NCI-H187 treated with DMSO at 0.1 percent for 48 hours (cell line): Measurements from ENCODE around the gene KCTD6.

Source experiments
- DNase-seq: peaks from one replicate; lab custom pipeline; 2025; lab: John Stamatoyannopoulos, UW

Gene KCTD6

GRCh38 chr3:58485801-58486435, 6.0 kb upstream of the KCTD6 start:
- no peak for DNase-seq

- no peak for DNase-seq
These were observed 4.6 kb upstream of the KCTD6 start for GRCh38 chr3:58487140-58487886.

DNA sequence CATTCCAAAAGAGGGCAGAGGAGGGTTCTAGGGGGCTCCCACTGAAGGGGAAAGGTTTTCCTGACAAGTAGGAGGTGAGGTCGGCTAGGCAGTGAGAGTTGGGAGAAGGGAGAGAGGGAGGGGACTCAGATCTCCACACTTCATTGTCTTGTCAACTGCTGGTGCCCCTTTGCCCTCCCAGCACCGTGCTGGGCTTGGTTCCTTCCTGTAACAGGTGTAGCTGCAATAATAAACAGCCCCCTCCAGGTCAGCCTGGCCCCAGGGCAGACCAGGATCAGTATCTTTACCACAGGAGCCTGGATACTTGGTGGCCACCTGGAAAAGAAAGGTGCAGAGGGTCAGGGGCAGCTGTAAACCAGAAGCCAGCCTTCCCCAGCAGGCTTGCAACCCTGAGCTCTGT, 2.9 kb upstream of the KCTD6 start:
- DNase-seq: no peak

DNA sequence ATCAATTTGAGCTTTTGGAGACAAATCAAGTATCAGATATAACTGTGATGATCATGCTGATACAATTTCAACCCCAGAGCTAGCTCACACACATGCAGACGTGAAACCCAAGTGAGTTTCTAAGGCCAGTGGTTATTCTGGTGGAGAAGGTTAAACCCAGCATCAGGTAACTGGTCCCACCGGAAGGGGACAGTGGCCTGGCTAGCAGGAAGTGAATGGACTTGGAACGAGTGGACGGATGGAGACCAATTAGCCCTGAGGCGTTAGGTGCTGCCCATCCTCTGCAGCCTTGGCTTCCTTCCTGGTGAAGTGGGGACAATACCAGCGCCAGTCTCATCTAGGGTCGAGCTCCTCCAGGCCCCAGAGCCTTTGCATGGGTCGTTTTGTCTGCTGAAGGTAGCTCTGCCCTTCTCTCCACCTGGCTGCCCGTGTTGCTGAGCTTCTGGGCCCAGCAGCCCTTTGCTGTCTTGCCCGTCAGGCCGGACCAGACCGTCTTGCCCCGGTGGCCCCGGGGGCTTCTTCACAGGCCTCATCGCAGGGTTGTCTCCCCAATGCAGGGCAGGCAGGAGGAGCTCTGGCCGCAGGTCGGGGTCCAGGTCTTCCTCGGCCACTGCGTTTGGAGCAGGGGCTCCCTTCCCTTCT, 915 bp upstream of the KCTD6 start:
- DNase-seq: no peak

- no peak for DNase-seq
These were observed 604 bp downstream of the KCTD6 start for GRCh38 chr3:58492494-58492905.

DNA sequence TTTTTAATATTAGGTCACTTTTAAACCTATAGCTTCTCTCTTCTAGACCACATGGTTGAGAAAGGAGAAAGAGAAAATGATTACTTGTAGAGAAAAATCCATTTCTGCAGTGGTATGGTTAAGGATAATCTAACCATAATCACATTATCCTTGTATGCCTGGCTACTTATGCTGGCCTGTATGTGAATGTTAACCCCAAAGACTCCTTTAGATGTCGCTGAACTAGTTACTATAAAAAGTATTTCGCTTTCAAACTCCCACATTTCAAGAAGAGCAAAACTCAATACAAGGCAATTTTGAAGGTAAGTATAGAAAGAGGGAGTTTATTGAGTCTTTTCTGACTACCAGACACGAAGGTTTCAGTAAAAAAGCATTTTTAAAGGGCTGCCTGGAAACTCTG, 2.2 kb downstream of the KCTD6 start:
- no peak for DNase-seq

DNA sequence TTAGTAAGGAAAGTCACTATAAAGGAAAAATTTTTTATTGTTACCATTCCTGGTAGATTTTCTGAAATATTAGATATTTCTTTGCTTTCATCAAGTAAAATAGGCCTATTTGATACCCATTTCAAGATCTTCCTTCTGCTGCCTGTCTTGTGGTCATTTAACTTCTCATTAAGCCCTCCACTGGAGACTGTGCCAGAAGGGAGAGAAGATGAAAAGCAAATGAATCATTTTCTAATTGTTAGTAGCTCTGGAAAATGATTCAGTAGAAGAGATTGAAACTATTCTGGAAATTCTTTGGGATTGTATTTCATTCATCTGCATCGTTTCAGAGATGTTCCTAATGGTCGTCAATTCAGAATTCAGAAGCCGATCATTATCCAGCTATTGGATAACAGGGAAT, 3.2 kb downstream of the KCTD6 start:
- DNase-seq: no peak

DNA sequence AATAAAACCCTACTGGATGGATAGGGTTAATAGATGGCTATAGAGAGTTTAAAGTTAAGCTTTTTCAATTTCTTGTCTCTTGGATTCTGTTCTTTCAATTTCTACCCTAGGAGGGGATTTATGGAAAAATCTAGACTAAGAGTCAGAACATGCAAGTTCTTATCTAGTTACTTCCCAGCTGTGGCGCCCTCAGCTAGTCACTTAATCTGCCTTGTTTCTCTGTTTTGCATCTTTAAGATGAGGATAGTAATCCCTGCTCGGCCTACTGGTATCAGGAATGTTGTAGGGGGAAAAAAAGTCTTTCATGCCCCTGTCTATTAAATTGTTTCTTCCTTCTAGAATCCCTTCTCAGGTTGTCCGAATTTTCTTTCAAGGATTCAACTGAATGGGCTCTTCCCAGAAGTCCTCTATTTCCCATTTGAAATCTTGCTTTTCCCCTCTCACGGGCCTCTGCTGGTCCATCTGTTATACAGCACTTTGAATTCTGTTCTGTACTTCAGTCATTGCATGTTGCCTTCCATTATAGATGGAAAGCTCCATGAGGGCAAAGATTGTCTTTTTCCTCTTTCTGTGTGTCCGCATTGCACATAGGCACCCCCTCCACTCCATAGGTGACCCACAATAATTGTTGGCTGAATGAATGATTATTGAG, 4.4 kb downstream of the KCTD6 start:
- no peak for DNase-seq

DNA sequence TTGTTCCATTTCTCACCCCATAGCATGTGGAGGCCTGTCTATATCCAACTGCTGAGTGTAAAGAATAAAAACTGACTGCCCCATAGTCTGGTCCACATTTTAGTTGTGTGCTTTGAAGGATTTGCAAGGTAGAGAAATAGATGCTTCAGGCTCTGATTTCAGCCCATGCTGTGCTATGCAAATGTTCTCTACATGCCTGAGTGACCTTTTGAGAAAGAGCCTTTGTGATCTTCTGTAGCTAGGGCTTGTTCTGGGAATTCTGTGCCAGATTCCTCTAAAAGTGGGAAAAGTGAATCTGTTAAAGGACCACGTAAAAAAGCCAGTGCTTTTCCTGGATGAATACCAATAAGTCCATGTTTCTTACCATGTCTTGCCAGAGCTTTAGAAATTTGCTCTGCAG, 5.2 kb downstream of the KCTD6 start:
- DNase-seq: peak; percentile 15

DNA sequence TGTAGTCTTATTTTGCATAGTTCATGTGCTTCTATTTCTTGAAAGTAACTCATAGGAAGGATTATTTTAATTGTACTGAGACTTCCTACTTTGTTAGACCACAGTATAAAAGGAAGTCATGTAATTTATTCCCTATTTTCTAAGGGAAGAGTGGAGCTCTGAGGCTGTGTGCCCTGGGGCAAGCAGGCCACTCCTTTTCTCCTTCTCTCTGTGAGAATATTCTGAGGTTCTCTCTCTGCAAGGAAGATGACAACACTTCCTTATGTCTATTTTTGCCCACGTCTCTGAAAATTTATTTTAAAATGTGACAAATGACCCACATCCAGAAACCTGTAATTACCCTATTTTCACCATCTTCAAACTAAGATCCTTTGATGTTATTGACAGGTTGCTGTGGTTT, 11.0 kb downstream of the KCTD6 start:
- no peak for DNase-seq

GRCh38 chr3:58507356-58508078, 15.6 kb downstream of the KCTD6 start:
- DNase-seq: no peak

DNA sequence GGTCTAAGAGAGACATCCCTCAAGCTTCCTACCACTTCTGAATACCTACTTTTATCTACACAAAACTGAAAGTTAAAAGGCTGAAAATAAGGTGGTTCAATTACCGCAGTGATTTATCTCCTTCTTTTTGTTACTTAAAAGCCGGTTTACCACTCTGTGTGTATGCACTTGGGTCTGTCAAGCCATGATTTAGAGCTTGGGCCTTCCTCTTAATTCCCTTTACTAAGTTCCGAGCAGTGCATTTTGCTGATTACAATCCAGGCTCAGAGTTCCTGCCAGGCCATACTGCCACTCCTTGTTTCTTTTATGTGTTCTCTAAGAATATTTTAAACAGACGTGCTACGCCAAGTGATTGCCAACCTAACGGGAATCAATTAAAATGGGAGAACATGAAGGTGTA, 16.5 kb downstream of the KCTD6 start:
- no peak for DNase-seq

- DNase-seq: no peak
These were observed 22.5 kb downstream of the KCTD6 start for GRCh38 chr3:58514405-58514804.

GRCh38 chr3:58518291-58518789, 26.4 kb downstream of the KCTD6 start:
- no peak for DNase-seq

GRCh38 chr3:58519668-58520402, 27.9 kb downstream of the KCTD6 start:
- no peak for DNase-seq

GRCh38 chr3:58520403-58521335, 28.8 kb downstream of the KCTD6 start:
- DNase-seq: no peak

- no peak for DNase-seq
These were observed 29.4 kb downstream of the KCTD6 start for GRCh38 chr3:58521336-58521670.

DNA sequence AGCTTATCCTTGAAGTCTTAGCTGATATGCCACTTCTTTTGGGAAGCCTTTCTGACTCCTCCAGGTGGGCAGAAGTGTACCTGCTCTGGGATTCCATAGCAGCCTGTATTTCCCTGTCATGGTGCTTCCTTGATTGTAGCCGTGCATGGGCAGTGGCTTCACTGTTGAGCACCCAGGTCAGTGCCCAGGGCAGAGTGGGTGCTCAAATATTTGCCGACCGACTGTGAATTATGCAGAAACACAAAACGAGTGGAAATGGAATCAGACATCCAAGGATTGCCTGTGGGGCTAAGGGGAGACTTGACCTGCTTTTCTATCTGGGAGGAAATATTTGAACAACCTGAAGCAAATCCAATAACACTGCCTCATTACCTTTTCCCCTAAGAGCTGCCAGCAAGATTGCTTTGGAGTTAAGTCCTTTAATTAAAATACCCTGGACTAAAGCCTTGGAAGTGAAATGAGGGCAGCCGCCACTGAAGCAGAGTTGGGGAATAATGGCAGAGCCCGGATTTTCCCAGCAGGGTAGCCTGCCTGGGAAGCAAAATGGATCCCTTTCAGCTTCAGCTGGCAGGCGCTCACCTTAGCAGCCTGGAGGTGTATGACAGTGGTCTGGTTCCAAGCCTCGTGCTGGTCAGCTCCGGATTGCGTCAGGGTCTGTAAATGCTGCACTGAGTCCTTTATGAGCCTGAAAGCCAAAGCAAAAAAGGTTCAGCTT, 30.2 kb downstream of the KCTD6 start:
- no peak for DNase-seq

- no peak for DNase-seq
These were observed 31.0 kb downstream of the KCTD6 start for GRCh38 chr3:58522759-58523425.
